DMS114 treated with DMSO at 0.1 percent for 48 hours (cell line): ENCODE measurements around the gene MAGI2.
"Not testable (repeated sequence)": the region's sequence is repeated elsewhere in the genome, so short reads cannot be mapped to it uniquely, and the experiment has no call there.

Experiments used
- DNase-seq: peaks from one replicate; lab custom pipeline; 2025; ENCODE audit not compliant: unreplicated experiment; lab: John Stamatoyannopoulos, UW

MAGI2 gene

GRCh38 chr7:79452032-79452494, 1.4 kb downstream of the MAGI2 start:
- DNase-seq = no peak

GRCh38 chr7:79451580-79451979, 1.9 kb downstream of the MAGI2 start:
- peak; percentile 3 for DNase-seq

DNA sequence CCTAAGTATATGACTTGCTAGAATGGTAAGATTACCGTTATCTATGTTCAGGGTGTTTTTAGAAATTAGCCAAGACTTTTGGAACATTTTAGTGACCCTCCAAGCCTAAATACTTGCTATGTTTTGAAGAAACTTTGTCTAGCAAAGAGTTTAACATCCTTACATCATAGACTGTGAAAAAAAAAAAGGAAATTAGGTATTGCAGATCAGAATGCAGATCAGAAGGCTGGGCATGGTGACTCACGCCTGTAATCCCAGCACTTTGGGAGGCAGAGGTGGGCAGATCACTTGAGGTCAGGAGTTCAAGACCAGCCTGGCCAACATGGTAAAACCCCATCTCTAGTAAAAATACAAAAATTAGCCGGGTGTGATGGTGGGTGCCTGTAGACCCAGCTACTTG, 10.7 kb downstream of the MAGI2 start:
- DNase-seq = not testable (repeated sequence)

DNA sequence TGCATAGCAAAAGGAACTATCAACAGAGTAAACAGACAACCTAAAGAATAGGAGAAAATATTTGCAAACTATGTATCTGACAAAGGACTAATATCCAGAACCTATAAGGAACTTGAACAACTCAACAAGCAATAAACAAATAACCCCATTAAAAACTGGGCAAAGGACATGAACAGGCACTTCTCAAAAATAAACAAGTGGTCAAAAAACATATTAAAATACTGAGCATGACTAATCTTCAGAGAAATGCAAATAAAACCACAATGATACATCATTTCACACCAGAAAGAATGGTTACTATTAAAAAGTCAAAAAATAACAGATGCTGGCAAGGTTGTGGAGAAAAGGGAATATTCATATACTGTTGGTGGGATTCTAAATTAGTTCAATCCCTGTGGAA, 17.1 kb downstream of the MAGI2 start:
- no peak for DNase-seq

DNA sequence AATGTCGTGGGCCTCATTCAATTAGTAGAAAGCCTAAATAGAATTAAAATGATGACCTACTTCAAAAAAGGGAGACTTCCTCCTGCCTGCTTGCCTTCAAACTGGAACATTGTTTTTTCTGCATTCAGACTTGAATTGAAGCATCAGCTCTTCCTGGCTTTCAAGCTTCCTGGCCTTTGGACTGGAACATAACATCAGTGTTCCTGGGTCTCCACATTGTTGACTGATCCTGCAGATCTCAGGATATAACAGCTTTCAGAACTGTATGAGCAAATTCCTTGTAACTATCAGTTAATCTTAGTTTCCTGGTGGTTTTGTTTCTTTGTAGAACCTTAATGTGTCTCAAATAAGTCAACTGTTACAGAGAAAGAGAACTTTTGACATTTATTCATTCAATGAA, 18.6 kb downstream of the MAGI2 start:
- no peak for DNase-seq

GRCh38 chr7:79434098-79434497, 19.4 kb downstream of the MAGI2 start:
- DNase-seq = no peak

- DNase-seq = no peak
These were observed 23.1 kb downstream of the MAGI2 start for GRCh38 chr7:79430391-79430790.

GRCh38 chr7:79425665-79426064, 27.8 kb downstream of the MAGI2 start:
- DNase-seq = no peak

DNA sequence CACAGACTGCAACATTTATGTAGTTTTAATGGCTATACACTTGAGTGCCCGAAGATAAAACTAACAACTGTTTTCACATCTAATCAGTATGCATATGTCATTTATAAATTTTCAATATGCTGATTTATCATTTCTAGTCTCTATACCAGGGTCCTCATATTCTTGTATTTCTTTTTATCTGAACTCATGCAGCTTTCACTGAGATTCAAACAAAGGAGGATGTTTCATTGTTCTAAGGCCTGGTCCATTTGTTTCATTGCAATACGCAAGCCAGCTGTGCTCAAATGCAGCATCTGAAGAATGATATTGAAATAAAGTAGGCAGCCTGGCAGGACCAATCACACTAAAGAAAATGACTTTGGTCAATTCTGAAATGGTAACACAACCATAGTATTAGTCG, 31.7 kb downstream of the MAGI2 start:
- DNase-seq = no peak

DNA sequence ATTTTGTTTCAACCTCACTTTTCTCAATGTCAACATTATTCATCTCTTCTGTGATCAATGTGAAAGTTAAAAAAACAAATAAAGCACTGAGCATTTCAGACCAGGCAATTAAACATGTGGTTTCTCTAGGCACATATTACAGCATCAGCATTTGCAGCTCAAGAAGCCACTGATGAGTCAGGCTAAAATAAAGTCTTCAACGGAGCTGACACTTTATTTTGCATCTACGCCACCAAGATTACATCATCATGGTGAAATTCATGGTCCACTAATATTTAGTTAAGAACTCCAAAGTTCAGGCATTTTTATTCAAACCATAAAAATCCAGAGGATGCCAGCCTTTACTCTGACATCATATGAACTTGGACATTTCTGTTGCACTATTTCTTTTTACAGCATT, 33.0 kb downstream of the MAGI2 start:
- no peak for DNase-seq

DNA sequence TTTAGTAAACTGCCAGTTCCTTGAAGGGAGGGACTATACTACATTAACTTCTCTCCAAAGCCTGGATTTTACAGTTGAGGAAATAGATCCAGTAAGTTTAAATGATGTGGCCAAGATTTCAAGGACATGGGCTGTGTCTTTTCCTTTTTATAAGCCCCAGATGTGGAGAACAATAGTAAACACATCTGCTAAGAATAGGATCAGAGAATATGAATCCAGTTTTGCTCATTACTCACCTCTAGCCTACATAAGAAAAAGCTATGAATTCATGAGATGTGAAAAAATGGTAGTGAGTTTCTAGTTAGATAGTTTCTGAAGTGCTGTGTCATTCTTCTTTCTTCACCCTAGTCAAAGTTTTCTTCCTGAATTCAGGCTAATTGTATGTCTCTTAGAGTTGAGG, 38.6 kb downstream of the MAGI2 start:
- no peak for DNase-seq

DNA sequence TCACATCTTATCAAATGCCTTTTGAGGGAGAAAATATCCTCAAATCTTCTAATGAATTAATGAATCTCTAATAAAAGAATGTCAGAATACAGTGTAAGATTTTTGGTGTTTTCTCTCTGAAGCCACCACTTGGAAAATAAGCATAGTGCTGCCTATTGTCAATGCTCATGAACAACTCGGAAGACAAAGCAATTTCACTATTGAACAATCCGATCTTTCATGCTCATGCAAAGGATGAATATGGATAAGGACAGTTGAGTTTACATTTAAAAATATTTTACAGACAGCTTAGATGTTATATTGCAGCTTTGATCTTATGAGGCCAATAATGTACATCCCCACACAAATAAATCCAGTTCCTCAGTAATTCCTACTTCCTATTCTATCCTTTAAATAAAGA, 40.6 kb downstream of the MAGI2 start:
- DNase-seq = no peak

DNA sequence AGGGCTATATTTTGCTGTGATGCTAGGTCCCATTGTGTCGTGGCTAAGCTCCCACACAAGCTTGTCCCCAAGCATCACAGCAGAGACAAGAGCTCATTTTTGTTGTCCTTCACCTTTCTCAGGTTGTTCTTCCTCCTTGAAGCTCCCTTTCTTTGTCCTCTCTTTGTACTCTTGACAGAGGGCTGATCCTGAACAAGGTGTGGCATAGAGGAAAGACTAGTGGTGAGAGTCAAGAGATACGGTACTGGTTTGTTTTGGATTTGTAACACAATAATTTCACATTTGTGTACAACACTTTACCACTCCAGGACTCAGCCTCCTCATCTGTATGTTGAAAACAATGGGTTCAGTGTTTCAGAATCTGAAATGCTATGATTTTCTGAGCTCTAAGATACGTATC, 41.0 kb downstream of the MAGI2 start:
- no peak for DNase-seq

GRCh38 chr7:79410345-79410744, 43.1 kb downstream of the MAGI2 start:
- no peak for DNase-seq

- no peak for DNase-seq
These were observed 46.1 kb downstream of the MAGI2 start for GRCh38 chr7:79407351-79407750.

DNA sequence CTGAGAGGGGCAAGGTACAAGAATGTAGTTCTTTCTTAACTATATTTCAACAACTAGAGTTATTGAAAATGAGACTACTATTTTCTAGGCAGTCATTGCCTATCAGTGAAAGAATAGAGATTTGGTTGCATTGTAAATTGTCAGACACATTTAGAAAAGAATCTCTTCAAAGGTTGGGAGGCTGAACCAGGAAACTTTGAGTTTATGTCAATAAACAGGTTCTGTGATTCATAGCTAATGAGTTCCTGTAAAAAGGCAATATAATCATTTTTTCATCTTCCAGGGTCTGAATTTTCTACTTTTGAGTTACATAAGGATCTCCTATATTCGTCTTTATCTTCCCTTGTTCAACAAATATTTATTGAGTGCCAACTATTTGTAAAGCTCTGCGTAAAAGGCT, 47.1 kb downstream of the MAGI2 start:
- no peak for DNase-seq

DNA sequence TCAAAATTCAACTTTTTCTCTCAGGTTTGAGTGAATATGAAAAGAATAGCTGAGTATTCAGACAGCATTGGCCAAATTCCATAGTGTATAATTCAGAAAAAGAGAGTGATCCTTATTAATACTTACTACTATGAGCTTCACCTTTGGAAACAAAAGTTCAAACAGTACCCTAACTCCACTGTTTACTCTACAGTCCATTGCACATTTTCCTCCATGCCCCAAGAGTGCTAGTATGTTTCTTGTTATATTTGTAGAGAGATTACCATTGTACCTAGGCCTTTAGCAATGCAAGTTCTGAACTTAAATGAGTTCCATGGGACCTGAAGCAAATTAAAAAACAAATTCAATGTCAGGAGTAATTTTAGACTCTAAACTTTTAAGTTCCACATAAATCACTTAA, 48.1 kb downstream of the MAGI2 start:
- DNase-seq = no peak

DNA sequence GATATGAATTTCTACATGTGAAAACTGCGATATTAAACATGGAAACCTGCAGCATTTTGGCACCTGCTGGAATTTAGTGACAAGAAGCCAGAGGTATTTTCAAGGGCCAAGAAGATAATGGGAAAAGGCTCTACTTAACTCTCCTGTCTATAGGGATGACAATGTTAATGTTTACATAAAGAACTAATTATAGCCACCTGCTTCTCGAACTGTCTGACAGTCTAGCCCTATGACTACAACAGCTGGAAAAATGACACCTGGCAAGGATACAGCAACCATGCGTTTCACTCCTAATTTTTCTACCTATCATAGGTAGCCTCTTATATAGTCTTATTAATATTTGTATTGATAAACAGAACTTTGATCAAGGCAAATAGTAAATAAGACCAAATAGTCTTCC, 49.6 kb downstream of the MAGI2 start:
- DNase-seq = no peak

DNA sequence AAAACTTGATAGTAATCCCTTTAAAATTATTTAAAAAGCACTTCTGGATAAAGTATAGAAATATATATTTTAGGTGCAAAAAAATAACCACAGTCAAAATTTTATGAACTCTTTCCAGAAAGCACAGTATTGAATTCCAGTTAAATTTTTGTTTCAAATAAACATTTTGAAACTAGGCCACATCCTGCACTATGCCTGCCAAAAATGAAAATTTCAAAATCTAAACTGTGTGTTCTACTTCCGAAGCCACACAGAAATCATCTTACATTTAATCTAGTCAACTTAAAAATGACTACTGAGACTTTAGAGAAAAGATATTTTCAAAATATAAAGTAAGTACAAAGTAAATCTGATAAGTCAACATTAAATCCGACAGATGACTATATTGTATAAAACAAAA, 50.0 kb downstream of the MAGI2 start:
- DNase-seq = no peak

- no peak for DNase-seq
These were observed 52.2 kb downstream of the MAGI2 start for GRCh38 chr7:79401254-79401653.

DNA sequence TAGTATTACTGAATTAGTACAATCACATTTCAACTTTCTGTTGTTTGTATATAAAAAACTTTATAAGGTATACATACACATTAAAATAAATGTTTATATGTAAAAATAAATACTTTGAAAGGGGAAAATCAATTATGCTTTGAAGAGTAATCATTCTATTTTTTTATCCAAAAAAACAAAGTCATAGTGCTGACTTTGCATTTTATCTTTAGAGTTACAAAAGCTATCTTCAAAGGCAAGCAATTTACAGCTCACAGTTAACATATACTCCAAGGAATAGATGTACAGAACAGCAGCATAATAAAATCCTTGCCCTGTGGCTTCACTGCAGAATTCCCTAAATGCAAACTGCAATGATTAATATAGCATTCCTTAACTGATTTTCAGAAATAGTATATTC, 53.2 kb downstream of the MAGI2 start:
- DNase-seq = no peak

- DNase-seq = no peak
These were observed 55.2 kb downstream of the MAGI2 start for GRCh38 chr7:79398138-79398749.

- no peak for DNase-seq
These were observed 66.6 kb downstream of the MAGI2 start for GRCh38 chr7:79386688-79387422.
